Chondrocyte (in vitro differentiated cells): ENCODE results near the gene VEZT. TPM values are rescaled to one million over a fixed set of nuclear protein-coding genes. Genes with fewer than 3 reads are reported as not detected.
"Not testable (repeated sequence)": the region's sequence is repeated elsewhere in the genome, so short reads cannot be mapped to it uniquely, and the experiment has no call there.

Experiments
- DNase-seq: peaks from one replicate; pipeline ENCODE4 v3.0.0; 2021; ENCODE audit warnings: mixed read lengths, low spot score
- H3K27ac Mint-ChIP-seq: one replicate; pipeline ENCODE4 v1.8.0; 2021; ENCODE audit warnings: mild to moderate bottlenecking, moderate library complexity, mixed read lengths; ENCODE audit not compliant: unreplicated experiment
- H3K27me3 Mint-ChIP-seq: 2 replicates; pipeline ENCODE4 v1.8.0; 2021; ENCODE audit warnings: low read depth, mixed read lengths
- H3K36me3 Mint-ChIP-seq: 2 replicates; pipeline ENCODE4 v1.8.0; 2021; ENCODE audit warnings: low read depth, mixed read lengths
- H3K4me1 Mint-ChIP-seq: 2 replicates; pipeline ENCODE4 v1.8.0; 2021; ENCODE audit warnings: low read depth, mild to moderate bottlenecking, mixed read lengths
- H3K4me3 Mint-ChIP-seq: one replicate; pipeline ENCODE4 v1.8.0; 2021; ENCODE audit warnings: mild to moderate bottlenecking, moderate library complexity, mixed read lengths; ENCODE audit not compliant: unreplicated experiment
- H3K9me3 Mint-ChIP-seq: 2 replicates; pipeline ENCODE4 v1.8.0; 2021; ENCODE audit warnings: low read depth, mixed read lengths
- CTCF ChIP-seq: fragments of 200-600 bp; sonication (generic); IDR thresholded peaks from 2 replicates; pipeline ENCODE4 v1.5.0; 2021; ENCODE audit warnings: antibody characterized with exemption, mild to moderate bottlenecking, moderate library complexity
- total RNA-seq: library from RNA; stranded (reverse); gene quantifications from 3 replicates; pipeline ENCODE4 v1.2.1, GENCODE V29; 2021

VEZT gene
- total RNA-seq, 1 donor from 2014 or later = 74.7 TPM

- Mint-ChIP-seq H3K36me3 (no peaks in the 10 kb centered on the region), H3K27ac (no peak overlapping the region), H3K27me3 (no peaks in the 10 kb centered on the region), H3K9me3 (no peaks in the 10 kb centered on the region), H3K4me3 (no peak overlapping the region), H3K4me1 (peaks cover 36% of the 10 kb centered on the region)
- no peak for DNase-seq
- TF ChIP-seq CTCF = no peak
Observed at GRCh38 chr12:95323212-95323611, 105.6 kb downstream of the VEZT start.

- not testable (repeated sequence) for H3K4me3 Mint-ChIP-seq, H3K27me3 Mint-ChIP-seq, H3K36me3 Mint-ChIP-seq, H3K27ac Mint-ChIP-seq, H3K9me3 Mint-ChIP-seq, DNase-seq
- peaks cover 29% of the 10 kb centered on the region for H3K4me1 Mint-ChIP-seq
Observed at GRCh38 chr12:95324246-95324645, 106.6 kb downstream of the VEZT start.

GRCh38 chr12:95325501-95325900, 107.9 kb downstream of the VEZT start:
- no peaks in the 10 kb centered on the region for H3K9me3 Mint-ChIP-seq
- H3K27me3 Mint-ChIP-seq = no peaks in the 10 kb centered on the region
- H3K4me3 Mint-ChIP-seq = no peak overlapping the region
- no peak for DNase-seq
- H3K36me3 Mint-ChIP-seq = no peaks in the 10 kb centered on the region
- H3K27ac Mint-ChIP-seq = no peak overlapping the region
- TF ChIP-seq CTCF = no peak
- peaks cover 19% of the 10 kb centered on the region for H3K4me1 Mint-ChIP-seq

GRCh38 chr12:95326445-95326844, 108.8 kb downstream of the VEZT start:
- Mint-ChIP-seq H3K9me3 (no peaks in the 10 kb centered on the region), H3K27me3 (no peaks in the 10 kb centered on the region), H3K4me3 (no peak overlapping the region), H3K36me3 (no peaks in the 10 kb centered on the region), H3K4me1 (peaks cover 19% of the 10 kb centered on the region), H3K27ac (no peak overlapping the region)
- no peak for DNase-seq
- TF ChIP-seq CTCF = no peak

- H3K27me3 Mint-ChIP-seq = no peaks in the 10 kb centered on the region
- TF ChIP-seq CTCF = no peak
- H3K27ac Mint-ChIP-seq = no peak overlapping the region
- peaks cover 16% of the 10 kb centered on the region for H3K4me1 Mint-ChIP-seq
- H3K4me3 Mint-ChIP-seq = no peak overlapping the region
- H3K9me3 Mint-ChIP-seq = no peaks in the 10 kb centered on the region
- DNase-seq = no peak
- no peaks in the 10 kb centered on the region for H3K36me3 Mint-ChIP-seq
Observed at GRCh38 chr12:95326855-95327254, 109.2 kb downstream of the VEZT start.

GRCh38 chr12:95328708-95329107, 111.1 kb downstream of the VEZT start:
- no peak overlapping the region for H3K27ac Mint-ChIP-seq

More at GRCh38 chr12:95328708-95329107, 111.1 kb downstream of the VEZT start:
- TF ChIP-seq CTCF = no peak
- H3K4me3 Mint-ChIP-seq = no peak overlapping the region
- no peak for DNase-seq
- no peaks in the 10 kb centered on the region for H3K4me1 Mint-ChIP-seq
- H3K9me3 Mint-ChIP-seq = no peaks in the 10 kb centered on the region
- no peaks in the 10 kb centered on the region for H3K36me3 Mint-ChIP-seq
- H3K27me3 Mint-ChIP-seq = no peaks in the 10 kb centered on the region
